HG03064 (cell line): ENCODE measurements around the gene TIMM29.

Experiments used
- ATAC-seq: cut with Tn5 transposase; IDR thresholded peaks from one replicate; pipeline ENCODE4 v1.9.1; 2021; ENCODE audit warnings: low read depth; ENCODE audit not compliant: unreplicated experiment

The TIMM29 gene

GRCh38 chr19:10977742-10978092, 49.1 kb downstream of the TIMM29 start:
- no peak for ATAC-seq
